PC-9 (cell line): ENCODE data around the gene MROH9. TPM values are rescaled to one million over a fixed set of nuclear protein-coding genes. Genes with fewer than 3 reads are reported as not detected.

Source experiments
- Bru-seq: library from RNA; stranded (reverse); fragments of 400-500 nt; gene quantifications from one replicate; lab custom pipeline; 2021; lab: Mats Ljungman, UMichigan
- BruChase-seq, 2 experiments: library from RNA; stranded (reverse); fragments of 400-500 nt; gene quantifications; one replicate each; lab custom pipeline; 2021; lab: Mats Ljungman, UMichigan
- BruUV-seq: library from RNA; stranded (reverse); fragments of 400-500 nt; replicated peaks from 2 replicates; lab custom pipeline; 2021; lab: Mats Ljungman, UMichigan
- CTCF ChIA-PET: fragments of 300-600 bp; sonication (Branson Sonifier 250); formaldehyde crosslinking; loops from one replicate; lab custom pipeline; 2022; ENCODE audit warnings: antibody characterized with exemption; lab: Charles Lee
- POLR2A ChIA-PET: fragments of 300-600 bp; sonication (Branson Sonifier 250); formaldehyde crosslinking; loops from one replicate; lab custom pipeline; 2022; ENCODE audit warnings: antibody characterized with exemption; ENCODE audit not compliant: unreplicated experiment; lab: Charles Lee
- DNase-seq, 2 experiments: peaks; one replicate each; pipeline versions ENCODE4 v3.0.0 to v3.0.0-alpha.2; 2015 to 2022; ENCODE audit warnings: mixed read lengths in 1 of 2
- H2AFZ ChIP-seq: fragments of 200-600 bp; sonication (generic); 2 replicates; pipeline ENCODE4 v1.8.1; 2017; ENCODE audit warnings: antibody characterized with exemption
- H3F3A ChIP-seq: fragments of 200-600 bp; sonication (generic); 2 replicates; pipeline ENCODE4 v1.8.1; 2017; ENCODE audit warnings: antibody characterized with exemption, mild to moderate bottlenecking, low read depth; ENCODE audit not compliant: insufficient read depth
- H3K27ac ChIP-seq: fragments of 200-600 bp; sonication (generic); 2 replicates; pipeline ENCODE4 v1.6.1; 2016; ENCODE audit warnings: mixed run types
- H3K27me3 ChIP-seq: fragments of 200-600 bp; sonication (generic); 2 replicates; pipeline ENCODE4 v1.6.1; 2016; ENCODE audit warnings: low read depth, mixed run types; ENCODE audit not compliant: insufficient read depth
- H3K36me3 ChIP-seq: fragments of 200-600 bp; sonication (generic); 2 replicates; pipeline ENCODE4 v1.6.1; 2016; ENCODE audit warnings: low read depth, mixed run types
- H3K4me1 ChIP-seq: fragments of 200-600 bp; sonication (generic); replicated peaks from 2 replicates; pipeline ENCODE4 v1.6.1; 2016; ENCODE audit warnings: mixed run types; ENCODE audit not compliant: insufficient read depth
- H3K4me2 ChIP-seq: fragments of 200-600 bp; sonication (generic); 2 replicates; pipeline ENCODE4 v1.6.1; 2017; ENCODE audit warnings: mixed run types
- H3K4me3 ChIP-seq: fragments of 200-600 bp; sonication (generic); 2 replicates; pipeline ENCODE4 v1.6.1; 2016; ENCODE audit warnings: mixed run types
- H3K79me2 ChIP-seq: fragments of 200-600 bp; sonication (generic); 2 replicates; pipeline ENCODE4 v1.6.1; 2017; ENCODE audit warnings: low read depth, mixed run types
- H3K9me2 ChIP-seq: fragments of 200-600 bp; sonication (generic); 2 replicates; pipeline ENCODE4 v1.8.1; 2017; ENCODE audit warnings: mild to moderate bottlenecking; ENCODE audit not compliant: insufficient read depth
- H3K9me3 ChIP-seq: fragments of 200-600 bp; sonication (generic); 2 replicates; pipeline ENCODE4 v1.8.1; 2016; ENCODE audit warnings: low read depth; ENCODE audit not compliant: insufficient read depth
- H4K20me1 ChIP-seq: fragments of 200-600 bp; sonication (generic); 2 replicates; pipeline ENCODE4 v1.8.1; 2017; ENCODE audit not compliant: insufficient read depth
- CTCF ChIP-seq: fragments of 200-600 bp; sonication (generic); conservative IDR thresholded peaks from 2 replicates; pipeline ENCODE4 v1.6.1; 2017; ENCODE audit warnings: mixed run types, antibody characterized with exemption, mild to moderate bottlenecking, moderate library complexity
- EZH2 ChIP-seq: fragments of 200-600 bp; sonication (generic); IDR thresholded peaks from 2 replicates; pipeline ENCODE4 v1.8.0; 2017; ENCODE audit warnings: antibody characterized with exemption, low read depth
- intact Hi-C: fragments of 100-400 bp; cut with micrococcal nuclease; formaldehyde crosslinking; loops from one replicate; pipeline ENCODE4 v1.10.0; 2022; ENCODE audit not compliant: unreplicated experiment
- long read RNA-seq: library from polyadenylated mRNA; stranded (forward); transcript quantifications from one replicate; pipeline ENCODE4 v2.0.0, GENCODE V29; 2022
- total RNA-seq: library from RNA; stranded (reverse); gene quantifications from 2 replicates; pipeline ENCODE4 v1.2.3, GENCODE V29; 2021

The MROH9 gene
- not detected in 2 replicates for total RNA-seq
- Bru-seq, nascent RNA: not detected
- percentile 1 among the genes with signal in this experiment for BruChase-seq, experiment 1, labeled RNA remaining after a 2-hour chase
- BruChase-seq, experiment 2, labeled RNA remaining after a 6-hour chase: not detected
- long read RNA-seq: 0 reads

GRCh38 chr1:170935231-170935630 lies at the start of gene MROH9:
Gene MROH9 (plus strand): TSS chr1:170935534. CDS start chr1:170945557, 10,023 bp downstream.
- CTCF ChIA-PET: interaction anchor here (0.6 kb wide), 1 partner anchor 1019 kb away, joined by 7 read pairs; no protein-coding TSS in a partner anchor
- Histone ChIP-seq H3K9me2 (no peaks in the 10 kb centered on the region), H3K4me1 (no peaks in the 10 kb centered on the region), H3K27ac (no peak within 1 kb of the TSS), H3K4me2 (no peak within 1 kb of the TSS), H3K4me3 (no peak within 1 kb of the TSS), H3K9me3 (no peaks in the 10 kb centered on the region), H3F3A (no peaks in the 10 kb centered on the region), H2AFZ (no peak within 1 kb of the TSS), H3K79me2 (no peaks in the 10 kb centered on the region), H3K36me3 (no peaks in the 10 kb centered on the region), H4K20me1 (no peaks in the 10 kb centered on the region), H3K27me3 (no peaks in the 10 kb centered on the region)
- TF ChIP-seq CTCF: no peak
- TF ChIP-seq EZH2: no peak
- POLR2A ChIA-PET: no interaction called here
- intact Hi-C loops: no loop called here
- no TSS peak for BruUV-seq
- no peak for DNase-seq

GRCh38 chr1:170885551-170885950 lies 49.8 kb upstream of the MROH9 start:
- no peaks in the 10 kb centered on the region for H3K79me2 ChIP-seq
- intact Hi-C loops: no loop called here
- H3K27ac ChIP-seq: no peak overlapping the region
- TF ChIP-seq CTCF (no peak), EZH2 (no peak)
- H3K9me2 ChIP-seq: no peaks in the 10 kb centered on the region
- H3K27me3 ChIP-seq: no peaks in the 10 kb centered on the region
- no peaks in the 10 kb centered on the region for H3F3A ChIP-seq
- H4K20me1 ChIP-seq: no peaks in the 10 kb centered on the region
- no peaks in the 10 kb centered on the region for H3K4me1 ChIP-seq
- H3K36me3 ChIP-seq: no peaks in the 10 kb centered on the region
- ChIA-PET CTCF (no interaction called here), POLR2A (no interaction called here)
- no TSS peak for BruUV-seq
- H3K4me2 ChIP-seq: no peak overlapping the region
- H3K4me3 ChIP-seq: no peak overlapping the region
- no peak overlapping the region for H2AFZ ChIP-seq
- no peaks in the 10 kb centered on the region for H3K9me3 ChIP-seq
- no peak for DNase-seq

- CTCF ChIA-PET: no interaction called here
- POLR2A ChIA-PET: no interaction called here
- BruUV-seq: no TSS peak
- H4K20me1 ChIP-seq: no peaks in the 10 kb centered on the region
- intact Hi-C loops: no loop called here
- no peak for DNase-seq
- H3K4me1 ChIP-seq: no peaks in the 10 kb centered on the region
- no peak overlapping the region for H2AFZ ChIP-seq
- no peak overlapping the region for H3K4me3 ChIP-seq
- H3K27ac ChIP-seq: no peak overlapping the region
- no peak overlapping the region for H3K4me2 ChIP-seq
- no peaks in the 10 kb centered on the region for H3F3A ChIP-seq
- H3K9me2 ChIP-seq: no peaks in the 10 kb centered on the region
- H3K79me2 ChIP-seq: no peaks in the 10 kb centered on the region
- TF ChIP-seq EZH2: no peak
- no peak for TF ChIP-seq CTCF
- H3K36me3 ChIP-seq: no peaks in the 10 kb centered on the region
- no peaks in the 10 kb centered on the region for H3K27me3 ChIP-seq
- H3K9me3 ChIP-seq: no peaks in the 10 kb centered on the region
Measured at GRCh38 chr1:170886460-170886859, 48.9 kb upstream of the MROH9 start.
